EH (cell line): ENCODE measurements around the gene KIF2A.
A peak's percentile ranks its signal among the peaks of the same experiment; 100 is the strongest.
"Not testable (repeated sequence)": the region's sequence is repeated elsewhere in the genome, so short reads cannot be mapped to it uniquely, and the experiment has no call there.

Source experiments
- DNase-seq: peaks from one replicate; pipeline ENCODE4 v3.0.0-alpha.2; 2015; ENCODE audit warnings: low read depth

KIF2A gene

GRCh38 chr5:62291829-62292228 is 14.2 kb upstream of the KIF2A start:
- not testable (repeated sequence) for DNase-seq

- no peak for DNase-seq
Measured at GRCh38 chr5:62296998-62297397, 9.0 kb upstream of the KIF2A start.

- no peak for DNase-seq
Measured at GRCh38 chr5:62298118-62298517, 7.9 kb upstream of the KIF2A start.

GRCh38 chr5:62299101-62299500 is 6.9 kb upstream of the KIF2A start:
- DNase-seq = no peak

- DNase-seq = no peak
Measured at GRCh38 chr5:62299600-62299999, 6.4 kb upstream of the KIF2A start.

- no peak for DNase-seq
Measured at GRCh38 chr5:62305358-62305714, 670 bp upstream of the KIF2A start.

GRCh38 chr5:62306323-62306895 is 403 bp downstream of the KIF2A start:
- DNase-seq = no peak

- peak; percentile 56 for DNase-seq
Measured at GRCh38 chr5:62306896-62307689, 1.1 kb downstream of the KIF2A start.

GRCh38 chr5:62308439-62308838 is 2.4 kb downstream of the KIF2A start:
- DNase-seq = no peak

- no peak for DNase-seq
Measured at GRCh38 chr5:62309107-62309506, 3.1 kb downstream of the KIF2A start.

- DNase-seq = no peak
Measured at GRCh38 chr5:62310426-62311143, 4.6 kb downstream of the KIF2A start.

GRCh38 chr5:62312036-62312435 is 6.0 kb downstream of the KIF2A start:
- DNase-seq = peak; percentile 28

- DNase-seq = peak; percentile 9
Measured at GRCh38 chr5:62312674-62313073, 6.7 kb downstream of the KIF2A start.

- no peak for DNase-seq
Measured at GRCh38 chr5:62314213-62314830, 8.3 kb downstream of the KIF2A start.

- peak; percentile 20 for DNase-seq
Measured at GRCh38 chr5:62315376-62316175, 9.6 kb downstream of the KIF2A start.

- no peak for DNase-seq
Measured at GRCh38 chr5:62316176-62316502, 10.1 kb downstream of the KIF2A start.

GRCh38 chr5:62317810-62318209 is 11.8 kb downstream of the KIF2A start:
- DNase-seq = no peak

- no peak for DNase-seq
Measured at GRCh38 chr5:62322484-62322883, 16.5 kb downstream of the KIF2A start.

- no peak for DNase-seq
Measured at GRCh38 chr5:62326302-62326701, 20.3 kb downstream of the KIF2A start.

GRCh38 chr5:62326702-62327101 is 20.7 kb downstream of the KIF2A start:
- DNase-seq = no peak

- DNase-seq = peak; percentile 25
Measured at GRCh38 chr5:62327138-62328053, 21.4 kb downstream of the KIF2A start.
